HL-60 (cell line): ENCODE results near the gene ITIH1.

Experiments
- DNase-seq, 2 experiments: peaks; one replicate each; pipeline ENCODE4 v3.0.0-alpha.2; 2010 to 2020; ENCODE audit warnings: low read depth in 1 of 2, low spot score in 1 of 2
- H3K27ac ChIP-seq: fragments of 250-450 bp; sonication (Bioruptor Pico); replicated peaks from 2 replicates; pipeline ENCODE4 v1.5.1; 2020; ENCODE audit warnings: mild to moderate bottlenecking, moderate library complexity
- H3K27me3 ChIP-seq: fragments of 250-450 bp; sonication (Bioruptor Pico); 2 replicates; pipeline ENCODE4 v1.5.1; 2021; ENCODE audit warnings: mild to moderate bottlenecking, moderate library complexity; ENCODE audit not compliant: insufficient read depth, poor library complexity, severe bottlenecking
- H3K4me3 ChIP-seq: replicated peaks from 2 replicates; pipeline ENCODE4 v1.5.1; 2011; ENCODE audit warnings: mild to moderate bottlenecking, control low read depth, low read length; ENCODE audit not compliant: insufficient read depth
- CTCF ChIP-seq: IDR thresholded peaks from one replicate; pipeline ENCODE4 v1.5.1; 2011; ENCODE audit warnings: low read length, control low read depth, inconsistent platforms; ENCODE audit not compliant: insufficient read depth
- GABPA ChIP-seq: IDR thresholded peaks from 2 replicates; pipeline ENCODE4 v1.6.1; 2012; ENCODE audit warnings: low read depth
- POLR2AphosphoS5 ChIP-seq: IDR thresholded peaks from 2 replicates; pipeline ENCODE4 v1.6.1; 2012; ENCODE audit warnings: low read depth
- SPI1 ChIP-seq: IDR thresholded peaks from 2 replicates; pipeline ENCODE4 v1.6.1; 2012; ENCODE audit warnings: low read depth, mild to moderate bottlenecking, borderline replicate concordance
- TF ChIP-seq, protein P1 (sequence below): IDR thresholded peaks from 2 replicates; pipeline ENCODE4 v1.6.1; 2012; ENCODE audit warnings: low read depth; ENCODE audit not compliant: insufficient replicate concordance

The ITIH1 gene

GRCh38 chr3:52809149-52809548, 31.8 kb downstream of the ITIH1 start:
- Histone ChIP-seq H3K4me3 (no peak overlapping the region), H3K27ac (no peak overlapping the region), H3K27me3 (no peaks in the 10 kb centered on the region)
- TF ChIP-seq SPI1 (no peak), GABPA (no peak), CTCF (no peak), POLR2AphosphoS5 (no peak)
- TF ChIP-seq, protein P1, sequence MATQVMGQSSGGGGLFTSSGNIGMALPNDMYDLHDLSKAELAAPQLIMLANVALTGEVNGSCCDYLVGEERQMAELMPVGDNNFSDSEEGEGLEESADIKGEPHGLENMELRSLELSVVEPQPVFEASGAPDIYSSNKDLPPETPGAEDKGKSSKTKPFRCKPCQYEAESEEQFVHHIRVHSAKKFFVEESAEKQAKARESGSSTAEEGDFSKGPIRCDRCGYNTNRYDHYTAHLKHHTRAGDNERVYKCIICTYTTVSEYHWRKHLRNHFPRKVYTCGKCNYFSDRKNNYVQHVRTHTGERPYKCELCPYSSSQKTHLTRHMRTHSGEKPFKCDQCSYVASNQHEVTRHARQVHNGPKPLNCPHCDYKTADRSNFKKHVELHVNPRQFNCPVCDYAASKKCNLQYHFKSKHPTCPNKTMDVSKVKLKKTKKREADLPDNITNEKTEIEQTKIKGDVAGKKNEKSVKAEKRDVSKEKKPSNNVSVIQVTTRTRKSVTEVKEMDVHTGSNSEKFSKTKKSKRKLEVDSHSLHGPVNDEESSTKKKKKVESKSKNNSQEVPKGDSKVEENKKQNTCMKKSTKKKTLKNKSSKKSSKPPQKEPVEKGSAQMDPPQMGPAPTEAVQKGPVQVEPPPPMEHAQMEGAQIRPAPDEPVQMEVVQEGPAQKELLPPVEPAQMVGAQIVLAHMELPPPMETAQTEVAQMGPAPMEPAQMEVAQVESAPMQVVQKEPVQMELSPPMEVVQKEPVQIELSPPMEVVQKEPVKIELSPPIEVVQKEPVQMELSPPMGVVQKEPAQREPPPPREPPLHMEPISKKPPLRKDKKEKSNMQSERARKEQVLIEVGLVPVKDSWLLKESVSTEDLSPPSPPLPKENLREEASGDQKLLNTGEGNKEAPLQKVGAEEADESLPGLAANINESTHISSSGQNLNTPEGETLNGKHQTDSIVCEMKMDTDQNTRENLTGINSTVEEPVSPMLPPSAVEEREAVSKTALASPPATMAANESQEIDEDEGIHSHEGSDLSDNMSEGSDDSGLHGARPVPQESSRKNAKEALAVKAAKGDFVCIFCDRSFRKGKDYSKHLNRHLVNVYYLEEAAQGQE = no peak
- no peak for DNase-seq

DNA sequence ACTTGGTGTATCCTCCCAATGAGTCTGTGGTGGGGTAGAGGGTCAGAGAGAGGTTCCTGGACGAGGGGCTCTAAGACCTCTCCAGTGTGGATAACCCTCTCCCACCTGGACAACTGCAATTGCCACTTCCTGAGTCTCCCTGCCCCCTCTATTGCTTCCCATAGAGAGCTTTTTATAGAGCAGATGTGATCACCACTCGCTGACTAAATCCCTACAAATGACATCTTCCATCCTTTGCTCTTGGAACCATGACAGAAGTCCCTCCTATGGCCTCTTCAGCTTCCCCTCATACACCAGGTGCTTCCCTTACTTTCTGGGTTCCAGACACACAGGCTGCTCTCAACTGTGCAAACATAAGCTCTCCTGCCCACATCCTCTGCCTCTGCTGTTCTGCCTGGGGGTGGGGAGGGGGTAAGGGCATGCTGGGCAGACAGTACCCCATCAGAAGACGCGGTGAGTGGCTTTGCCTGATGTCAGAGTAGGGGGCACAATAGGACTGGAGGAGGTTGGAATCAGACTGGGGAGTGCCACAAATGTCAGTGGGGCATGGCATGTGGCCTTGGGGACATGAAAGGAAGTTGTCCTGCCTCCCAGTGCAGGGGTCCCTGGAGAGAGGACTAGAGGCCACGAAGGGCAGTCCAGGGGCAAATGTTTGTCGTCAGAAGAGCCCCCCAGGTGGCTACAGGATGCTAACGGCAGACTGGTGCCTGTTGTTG, 32.4 kb downstream of the ITIH1 start:
- Histone ChIP-seq H3K4me3 (no peak overlapping the region), H3K27ac (no peak overlapping the region), H3K27me3 (no peaks in the 10 kb centered on the region)
- DNase-seq = no peak
- no peak for TF ChIP-seq POLR2AphosphoS5
- no peak for TF ChIP-seq GABPA
- no peak for TF ChIP-seq SPI1
- TF ChIP-seq, protein P1 = no peak

- Histone ChIP-seq H3K27ac (no peak overlapping the region), H3K27me3 (no peaks in the 10 kb centered on the region), H3K4me3 (no peak overlapping the region)
- TF ChIP-seq GABPA (no peak), CTCF (no peak), POLR2AphosphoS5 (no peak), SPI1 (no peak)
- TF ChIP-seq, protein P1 = no peak
- DNase-seq = no peak
These were observed 33.5 kb downstream of the ITIH1 start for GRCh38 chr3:52810923-52811322.
